ENCODE measurements around the gene HDAC1.

HDAC1 gene

DNA sequence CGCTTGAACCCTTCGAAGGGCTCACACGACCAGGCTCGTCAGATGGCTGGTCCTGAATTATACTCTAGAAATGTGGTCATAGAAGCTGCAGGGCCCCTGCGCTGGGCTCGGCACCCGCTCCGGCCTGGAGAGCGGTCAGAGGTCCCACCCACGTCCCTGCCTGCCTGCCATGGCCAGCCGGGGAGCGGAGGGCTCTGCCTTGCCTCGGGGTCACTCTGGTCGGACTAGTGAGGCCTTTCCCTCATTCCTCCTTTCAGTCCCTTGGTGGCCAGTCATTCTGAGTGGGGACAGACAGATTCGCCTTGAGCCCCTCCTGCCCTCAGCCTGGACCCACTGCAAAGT, 44.7 kb downstream of the HDAC1 start:
- H3K4me3 ChIP-seq (ENCODE audit: low read depth, low read length): peak overlapping the region; percentile 78
- TF ChIP-seq, protein P1, sequence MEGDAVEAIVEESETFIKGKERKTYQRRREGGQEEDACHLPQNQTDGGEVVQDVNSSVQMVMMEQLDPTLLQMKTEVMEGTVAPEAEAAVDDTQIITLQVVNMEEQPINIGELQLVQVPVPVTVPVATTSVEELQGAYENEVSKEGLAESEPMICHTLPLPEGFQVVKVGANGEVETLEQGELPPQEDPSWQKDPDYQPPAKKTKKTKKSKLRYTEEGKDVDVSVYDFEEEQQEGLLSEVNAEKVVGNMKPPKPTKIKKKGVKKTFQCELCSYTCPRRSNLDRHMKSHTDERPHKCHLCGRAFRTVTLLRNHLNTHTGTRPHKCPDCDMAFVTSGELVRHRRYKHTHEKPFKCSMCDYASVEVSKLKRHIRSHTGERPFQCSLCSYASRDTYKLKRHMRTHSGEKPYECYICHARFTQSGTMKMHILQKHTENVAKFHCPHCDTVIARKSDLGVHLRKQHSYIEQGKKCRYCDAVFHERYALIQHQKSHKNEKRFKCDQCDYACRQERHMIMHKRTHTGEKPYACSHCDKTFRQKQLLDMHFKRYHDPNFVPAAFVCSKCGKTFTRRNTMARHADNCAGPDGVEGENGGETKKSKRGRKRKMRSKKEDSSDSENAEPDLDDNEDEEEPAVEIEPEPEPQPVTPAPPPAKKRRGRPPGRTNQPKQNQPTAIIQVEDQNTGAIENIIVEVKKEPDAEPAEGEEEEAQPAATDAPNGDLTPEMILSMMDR (IDR thresholded peaks at IDR 0.05; ENCODE audit: low read depth, low read length): no peak

GRCh38 chr1:32336963-32337675, 45.2 kb downstream of the HDAC1 start:
- H3K4me3 ChIP-seq (ENCODE audit: low read depth, low read length): no peak overlapping the region

DNA sequence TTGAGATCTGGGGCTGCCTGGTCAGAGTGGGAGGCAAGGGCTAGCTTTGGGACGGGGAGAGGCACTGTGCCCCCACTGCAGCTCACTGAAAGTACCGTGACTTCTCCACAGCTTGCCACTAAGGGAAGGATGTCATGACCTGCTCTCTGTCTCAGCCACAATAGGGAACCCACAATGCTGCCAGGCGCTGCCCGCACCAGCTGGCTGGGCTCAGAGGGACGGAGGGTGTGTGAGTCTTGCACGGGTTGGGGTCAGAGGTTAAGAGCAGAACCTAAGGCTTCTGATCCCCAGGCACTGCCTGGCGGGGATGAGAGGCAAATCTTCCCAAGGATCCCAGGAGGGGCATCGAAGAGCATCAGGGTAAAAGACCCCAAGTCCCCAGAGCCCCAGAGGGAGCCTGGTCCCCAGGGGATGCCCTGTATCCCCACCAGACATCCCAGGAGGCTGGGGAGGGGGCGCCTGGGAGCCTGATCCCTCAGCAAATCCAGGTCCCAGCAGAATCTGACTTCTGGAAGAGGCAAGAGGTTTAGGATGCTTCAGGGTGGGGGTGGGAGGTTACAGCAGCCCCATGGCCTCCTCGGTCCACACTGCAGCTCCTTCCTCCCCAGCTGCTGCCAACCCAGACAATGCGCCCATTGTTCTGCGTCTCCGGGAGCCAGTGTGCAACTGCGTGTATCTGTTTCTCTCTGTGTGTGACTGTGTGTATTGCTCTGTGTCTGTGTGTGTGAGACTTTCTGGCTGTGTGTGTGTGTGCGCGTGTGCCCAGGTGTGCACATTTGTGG, 46.2 kb downstream of the HDAC1 start:
- no peak overlapping the region for H3K4me3 ChIP-seq (ENCODE audit: low read depth, low read length)
- TF ChIP-seq, protein P1 (IDR thresholded peaks at IDR 0.05; ENCODE audit: low read depth, low read length): no peak

More at GRCh38 chr1:32336963-32337675, 45.2 kb downstream of the HDAC1 start:
- TF ChIP-seq, protein P1 (IDR thresholded peaks at IDR 0.05; ENCODE audit: low read depth, low read length): no peak

- H3K4me3 ChIP-seq (ENCODE audit: low read depth, low read length): no peak overlapping the region
- TF ChIP-seq, protein P1 (IDR thresholded peaks at IDR 0.05; ENCODE audit: low read depth, low read length): no peak
These were observed 46.8 kb downstream of the HDAC1 start for GRCh38 chr1:32338637-32339145.

DNA sequence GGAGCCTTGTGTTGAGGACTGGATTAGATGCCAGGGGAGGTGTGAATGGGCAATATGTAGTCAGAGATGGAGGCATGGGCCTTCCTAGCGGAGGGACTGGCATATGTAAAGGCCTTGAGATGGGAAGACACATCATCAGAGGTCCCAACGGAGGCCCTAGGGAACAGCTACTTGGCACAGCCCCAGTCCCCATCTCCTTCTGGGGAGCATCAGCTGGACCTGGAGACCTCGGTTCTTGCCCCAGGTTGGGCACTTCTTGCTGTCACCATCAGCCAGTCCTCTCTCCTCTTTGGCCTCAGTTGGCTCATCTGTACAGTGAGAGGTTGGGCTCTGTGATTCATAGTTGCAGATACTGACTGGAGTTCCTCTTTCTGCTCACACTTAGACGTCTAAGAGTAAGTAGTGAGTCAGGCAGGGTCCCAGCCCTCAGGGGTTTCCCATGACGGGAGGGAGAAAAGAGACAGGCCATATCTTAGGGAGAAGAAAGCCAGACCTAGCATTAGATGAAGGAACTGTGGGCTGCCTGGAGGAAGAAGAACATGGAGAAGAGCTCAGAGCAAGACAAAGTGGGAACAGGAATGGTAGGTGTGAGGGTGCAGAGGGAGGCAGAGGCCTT, 47.6 kb downstream of the HDAC1 start:
- TF ChIP-seq, protein P1 (IDR thresholded peaks at IDR 0.05; ENCODE audit: low read depth, low read length): no peak
- no peak overlapping the region for H3K4me3 ChIP-seq (ENCODE audit: low read depth, low read length)

- no peak overlapping the region for H3K4me3 ChIP-seq (ENCODE audit: low read depth, low read length)
- TF ChIP-seq, protein P1 (IDR thresholded peaks at IDR 0.05; ENCODE audit: low read depth, low read length): no peak
These were observed 49.4 kb downstream of the HDAC1 start for GRCh38 chr1:32341186-32341757.
